Activated effector memory CD4-positive, alpha-beta T cell treated with anti-CD3 and anti-CD28 coated beads, Interleukin-2, amount 50 U/mL, for 16 hours (primary cell): ENCODE measurements around the gene GRK7.
"Not testable (repeated sequence)": the region's sequence is repeated elsewhere in the genome, so short reads cannot be mapped to it uniquely, and the experiment has no call there.

Experiments used
- DNase-seq: peaks from one replicate; pipeline ENCODE4 v3.0.0-alpha.2; 2020

Gene GRK7

DNA sequence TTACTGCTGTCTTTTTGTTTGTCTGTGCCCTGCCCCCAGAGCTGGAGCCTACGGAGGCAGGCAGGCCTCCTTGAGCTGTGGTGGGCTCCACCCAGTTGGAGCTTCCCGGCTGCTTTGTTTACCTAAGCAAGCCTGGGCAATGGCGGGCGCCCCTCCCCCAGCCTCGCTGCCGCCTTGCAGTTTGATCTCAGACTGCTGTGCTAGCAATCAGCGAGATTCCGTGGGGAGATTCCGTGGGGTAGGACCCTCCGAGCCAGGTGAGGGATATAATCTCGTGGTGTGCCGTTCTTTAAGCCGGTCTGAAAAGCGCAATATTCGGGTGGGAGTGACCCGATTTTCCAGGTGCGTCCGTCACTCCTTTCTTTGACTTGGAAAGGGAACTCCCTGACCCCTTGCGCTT lies 656 bp upstream of the GRK7 start:
- DNase-seq, result not testable (repeated sequence)

DNA sequence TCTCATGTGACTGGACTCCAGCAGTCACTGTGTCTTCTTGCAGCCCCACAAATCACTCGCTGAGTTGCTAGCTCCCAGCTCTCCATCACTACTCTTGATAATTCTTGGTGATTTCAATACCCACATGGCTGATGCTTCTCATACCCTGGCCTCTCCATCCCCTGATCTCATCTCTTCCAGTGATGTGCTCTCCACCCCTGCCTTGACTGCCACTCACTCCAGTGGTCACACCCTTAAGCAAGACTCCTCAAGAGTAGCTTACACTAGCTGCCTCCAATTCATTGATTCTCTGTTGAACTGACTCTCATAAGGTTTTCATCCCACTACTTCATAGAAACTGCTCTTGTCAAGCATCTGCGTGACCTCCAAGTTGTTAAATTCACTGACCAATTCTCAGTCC lies 837 bp downstream of the GRK7 start:
- DNase-seq, result no peak

DNA sequence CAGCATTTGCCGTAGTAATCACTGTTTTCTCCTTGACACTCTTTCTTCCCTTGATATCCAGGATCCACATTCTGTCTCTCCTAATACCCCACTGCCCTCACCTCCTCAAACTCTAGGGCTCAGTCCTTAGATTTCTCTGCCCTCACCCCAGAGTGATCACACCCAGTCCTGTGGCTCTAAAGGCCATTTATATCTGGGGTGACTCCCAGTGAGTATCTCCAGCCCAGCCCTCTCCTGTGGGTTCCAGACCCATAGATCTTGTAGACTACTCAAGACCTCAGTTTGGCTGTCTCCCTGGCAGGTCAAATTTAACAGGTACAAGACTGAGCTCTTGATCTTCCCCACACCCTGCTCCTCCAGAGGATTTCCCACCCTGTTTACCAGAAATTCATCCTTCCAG lies 1.3 kb downstream of the GRK7 start:
- no peak for DNase-seq

DNA sequence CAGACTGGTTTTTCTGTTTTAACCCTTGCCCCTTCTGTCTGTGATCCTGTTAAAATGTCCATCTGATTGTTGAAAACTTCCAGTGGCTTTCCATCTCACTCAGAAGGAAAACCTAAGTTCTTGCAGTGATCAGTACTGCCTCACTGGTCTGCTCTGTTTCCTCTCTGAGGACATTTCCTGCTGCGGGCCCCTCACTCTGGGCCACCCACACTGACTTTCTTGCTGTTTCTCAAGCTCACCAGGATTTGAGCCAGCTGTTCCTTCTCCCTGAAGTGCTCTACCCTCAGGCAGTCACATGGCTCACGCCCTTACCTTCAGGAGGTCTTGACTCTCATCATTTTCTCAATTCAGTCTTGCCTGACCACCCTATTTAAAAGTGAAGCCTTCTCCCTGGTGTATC lies 1.8 kb downstream of the GRK7 start:
- no peak for DNase-seq

DNA sequence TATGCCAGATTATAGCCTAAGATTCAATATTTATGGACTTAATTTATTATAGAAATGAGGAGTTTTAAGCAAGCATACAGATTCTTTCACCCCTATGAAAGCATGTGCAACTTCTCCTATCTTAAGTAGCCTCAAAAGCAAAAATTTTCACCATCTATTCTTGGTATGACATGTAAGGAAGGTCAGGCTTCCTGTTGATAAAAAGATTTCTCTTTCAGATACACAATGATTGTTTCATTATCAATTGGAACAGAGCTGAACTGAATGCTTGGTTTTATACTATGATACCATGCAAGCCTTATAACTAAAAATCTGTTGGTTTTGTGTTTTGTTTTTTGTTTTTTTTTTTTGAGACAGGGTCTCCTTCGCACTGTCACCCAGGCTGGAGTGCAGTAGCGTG lies 3.9 kb downstream of the GRK7 start:
- DNase-seq, result no peak

DNA sequence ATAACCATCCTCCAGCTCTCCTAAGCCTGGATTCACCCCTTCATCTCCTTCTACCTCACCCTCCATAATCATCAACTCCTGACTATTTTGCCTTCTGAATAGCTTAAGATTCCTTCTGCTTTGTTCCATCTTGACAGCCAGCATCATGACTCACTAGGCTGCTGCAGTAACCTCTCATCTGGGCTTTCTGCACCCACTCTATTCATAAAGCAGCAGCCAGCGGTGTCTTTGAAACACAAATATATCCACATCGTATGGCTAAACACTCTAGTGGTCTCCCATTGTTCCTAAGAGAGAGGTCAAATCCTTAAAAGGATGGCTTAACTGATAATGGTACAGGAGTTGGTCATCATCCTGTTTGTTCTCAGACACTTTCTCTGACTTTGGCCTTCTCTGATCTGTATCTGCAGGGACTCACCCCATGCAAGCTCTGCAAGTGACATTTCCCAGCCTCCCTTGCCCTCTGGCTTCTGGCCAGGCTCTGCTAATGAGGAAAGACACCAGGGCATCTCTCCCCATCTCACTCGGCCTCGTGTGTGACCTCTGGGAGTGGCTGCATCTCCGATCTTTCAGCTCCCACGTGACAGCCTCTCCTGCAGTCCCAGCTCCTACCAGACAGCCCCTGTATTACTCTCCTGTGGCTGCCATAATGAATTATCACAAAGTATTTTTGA lies 6.2 kb downstream of the GRK7 start:
- no peak for DNase-seq

DNA sequence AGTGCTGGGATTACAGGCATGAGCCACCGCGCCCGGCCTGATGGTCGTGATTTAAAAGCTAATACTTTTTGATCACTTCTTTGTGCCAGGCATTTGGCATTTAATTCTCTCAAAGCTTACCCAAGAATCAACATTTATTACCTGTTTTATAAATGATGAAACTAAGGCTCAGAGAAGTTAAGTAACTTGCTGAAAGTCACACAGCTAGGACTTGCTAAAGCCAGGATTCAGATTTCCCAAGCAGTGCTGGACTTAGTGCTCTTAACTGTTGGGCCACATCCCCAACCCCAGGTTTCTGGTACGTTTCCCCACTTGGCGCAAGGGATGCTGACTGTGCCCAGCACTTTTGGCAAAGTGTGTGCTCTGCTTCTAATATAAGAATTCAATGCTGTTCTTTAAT lies 10.5 kb downstream of the GRK7 start:
- no peak for DNase-seq

DNA sequence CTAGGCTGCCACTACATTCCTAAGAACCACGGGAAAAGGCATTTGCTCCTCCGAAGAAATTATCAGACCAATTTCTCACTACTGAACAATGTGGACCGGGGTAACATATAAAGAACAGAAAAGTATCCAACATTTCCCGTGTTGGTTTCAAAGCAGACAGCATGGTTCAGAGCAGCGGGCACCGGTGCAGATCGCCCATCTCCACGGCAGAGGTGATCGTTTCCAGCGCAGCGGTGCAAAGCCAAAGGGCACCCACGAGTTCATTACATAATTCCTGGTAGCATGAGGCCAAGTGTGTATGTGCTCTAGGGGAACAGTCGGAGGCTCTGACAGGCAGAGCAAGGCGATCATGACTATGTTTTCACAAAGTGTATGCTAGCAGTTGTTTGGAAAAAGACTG lies 13.2 kb downstream of the GRK7 start:
- no peak for DNase-seq

DNA sequence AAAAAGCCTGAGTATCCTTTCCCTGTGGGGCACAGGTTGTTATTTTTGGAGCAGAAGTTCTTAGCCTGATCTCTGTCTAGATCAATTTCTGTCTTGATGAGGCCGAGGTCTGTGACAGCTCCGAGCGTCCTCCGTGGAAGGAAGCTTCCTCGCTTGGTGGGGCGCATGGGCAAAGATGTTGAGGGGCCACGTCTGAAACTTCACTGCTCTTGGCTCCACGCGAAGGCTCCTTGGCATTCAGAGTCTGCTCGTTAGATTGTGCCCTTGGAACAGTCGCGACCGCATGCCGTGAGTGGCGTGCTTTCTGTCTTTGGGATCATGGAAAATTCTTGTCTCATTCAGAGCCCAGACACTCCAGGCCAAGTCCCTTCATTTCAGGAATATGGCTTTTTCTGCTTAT lies 13.7 kb downstream of the GRK7 start:
- no peak for DNase-seq

DNA sequence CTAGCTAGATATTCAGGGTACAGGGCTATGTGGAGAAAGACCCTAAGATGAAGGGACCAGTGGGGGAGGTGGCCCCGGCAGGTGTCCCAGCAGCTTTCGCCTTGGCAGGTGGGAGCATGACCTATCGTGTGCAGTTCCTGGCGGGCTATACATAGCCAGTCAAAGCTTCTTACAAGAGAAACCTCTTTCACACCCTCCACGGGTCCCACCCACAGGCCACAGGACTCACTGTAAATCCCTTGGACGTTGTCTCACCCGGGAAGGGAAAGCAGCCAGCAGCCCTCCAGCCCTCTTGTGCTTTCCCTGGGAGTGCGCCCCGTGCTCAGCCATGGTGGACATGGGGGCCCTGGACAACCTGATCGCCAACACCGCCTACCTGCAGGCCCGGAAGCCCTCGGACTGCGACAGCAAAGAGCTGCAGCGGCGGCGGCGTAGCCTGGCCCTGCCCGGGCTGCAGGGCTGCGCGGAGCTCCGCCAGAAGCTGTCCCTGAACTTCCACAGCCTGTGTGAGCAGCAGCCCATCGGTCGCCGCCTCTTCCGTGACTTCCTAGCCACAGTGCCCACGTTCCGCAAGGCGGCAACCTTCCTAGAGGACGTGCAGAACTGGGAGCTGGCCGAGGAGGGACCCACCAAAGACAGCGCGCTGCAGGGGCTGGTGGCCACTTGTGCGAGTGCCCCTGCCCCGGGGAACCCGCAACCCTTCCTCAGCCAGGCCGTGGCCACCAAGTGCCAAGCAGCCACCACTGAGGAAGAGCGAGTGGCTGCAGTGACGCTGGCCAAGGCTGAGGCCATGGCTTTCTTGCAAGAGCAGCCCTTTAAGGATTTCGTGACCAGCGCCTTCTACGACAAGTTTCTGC lies 15.0 kb downstream of the GRK7 start:
- DNase-seq, result no peak

DNA sequence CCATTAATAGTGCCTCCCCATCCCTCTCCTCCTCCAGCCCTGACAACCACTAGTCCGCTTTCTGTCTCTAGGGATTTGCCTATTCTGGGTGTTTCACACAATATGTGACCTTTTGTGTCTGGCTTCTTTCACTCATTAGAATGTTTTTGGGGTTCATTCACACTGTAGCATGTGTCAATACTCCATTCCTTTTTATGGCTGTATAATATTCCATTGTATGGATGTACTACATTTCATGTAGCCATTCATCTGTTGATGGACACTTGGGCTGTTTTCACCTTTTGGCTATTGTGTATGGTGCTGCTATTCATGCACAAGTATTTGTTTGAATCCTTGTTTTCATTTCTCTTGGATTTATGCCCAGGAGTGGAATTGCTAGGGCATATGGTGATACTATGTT lies 16.5 kb downstream of the GRK7 start:
- DNase-seq, result no peak

DNA sequence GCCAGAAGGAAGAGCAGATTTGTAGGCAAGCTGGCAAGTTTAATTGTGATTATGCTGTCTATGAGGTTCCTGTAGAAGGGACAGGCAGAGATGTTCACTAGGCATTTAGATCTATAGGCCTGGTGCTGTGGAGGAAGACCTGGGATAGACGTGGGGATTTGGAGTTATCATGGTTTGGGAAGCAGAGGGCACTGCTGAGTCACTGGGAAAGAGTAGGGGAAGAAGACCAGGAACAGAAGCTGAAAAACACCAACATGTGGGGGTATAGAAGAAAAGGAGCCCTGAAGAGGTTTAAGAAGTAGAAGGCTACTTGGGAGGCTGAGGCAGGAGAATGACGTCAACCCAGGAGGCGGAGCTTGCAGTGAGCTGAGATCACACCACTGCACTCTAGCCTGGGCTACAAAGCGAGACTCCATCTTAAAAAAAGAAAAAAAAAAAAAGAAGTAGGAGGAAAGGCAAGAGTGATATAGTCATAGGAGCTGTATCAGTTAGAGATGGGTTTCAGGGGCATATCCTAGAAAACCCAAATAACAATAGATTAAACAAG lies 19.3 kb downstream of the GRK7 start:
- DNase-seq, result no peak

DNA sequence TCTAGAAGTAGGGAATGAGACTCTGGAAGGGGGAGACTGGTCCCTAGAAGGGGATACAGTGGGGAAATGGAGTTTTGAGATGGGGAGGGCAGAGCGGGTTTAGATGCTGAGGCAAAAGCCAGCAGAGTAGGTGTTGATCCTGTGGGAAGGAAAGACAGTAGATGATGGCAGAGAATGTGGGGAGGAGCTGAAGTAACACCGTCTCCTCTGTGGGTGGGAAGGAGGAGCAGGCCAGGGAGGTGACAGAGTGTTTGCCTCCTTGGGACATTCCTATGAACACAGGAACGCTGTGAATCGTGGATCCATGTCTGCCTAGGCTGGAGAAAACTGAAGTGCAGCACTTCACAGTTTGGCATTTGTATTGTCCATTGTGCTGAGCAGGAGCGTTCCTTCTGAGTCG lies 20.4 kb downstream of the GRK7 start:
- no peak for DNase-seq

DNA sequence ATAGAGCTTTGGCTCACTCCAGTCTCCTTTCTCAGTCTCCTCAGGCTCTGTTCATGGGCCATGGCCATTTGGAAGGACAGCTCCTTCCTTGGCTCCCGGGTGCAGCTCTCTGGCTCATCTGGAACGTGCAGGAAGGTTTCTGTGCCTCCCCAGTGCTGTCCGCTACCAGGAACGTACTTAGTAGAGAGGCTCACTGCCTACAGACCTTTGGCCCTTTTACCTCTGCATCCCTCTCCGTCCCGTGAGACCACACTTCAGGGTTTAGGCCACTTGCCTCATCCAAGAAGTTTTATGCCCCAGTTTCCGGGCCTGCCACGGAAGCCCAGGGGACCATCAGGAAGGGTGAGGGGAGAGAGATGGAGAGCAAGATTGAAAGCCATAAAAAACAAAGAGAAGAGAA lies 20.9 kb downstream of the GRK7 start:
- DNase-seq, result no peak

DNA sequence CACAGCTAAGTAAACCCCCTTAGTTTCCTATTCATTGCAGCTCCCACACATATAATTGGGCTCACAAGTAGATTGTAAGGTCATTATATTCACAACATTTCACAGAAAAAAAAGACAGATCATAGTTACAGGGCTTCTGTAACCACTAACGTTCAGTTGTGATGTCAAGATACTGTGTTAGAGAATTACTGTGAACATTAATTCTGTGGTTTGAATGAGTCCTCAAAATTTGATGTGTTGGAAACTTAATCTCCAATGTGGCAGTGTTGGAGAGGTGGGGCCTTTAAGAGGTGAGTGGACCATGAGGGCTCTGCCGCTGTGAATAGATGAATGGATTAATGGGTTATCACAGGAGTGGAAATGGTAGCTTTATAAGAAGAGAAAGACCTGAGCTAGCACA lies 21.3 kb downstream of the GRK7 start:
- no peak for DNase-seq

DNA sequence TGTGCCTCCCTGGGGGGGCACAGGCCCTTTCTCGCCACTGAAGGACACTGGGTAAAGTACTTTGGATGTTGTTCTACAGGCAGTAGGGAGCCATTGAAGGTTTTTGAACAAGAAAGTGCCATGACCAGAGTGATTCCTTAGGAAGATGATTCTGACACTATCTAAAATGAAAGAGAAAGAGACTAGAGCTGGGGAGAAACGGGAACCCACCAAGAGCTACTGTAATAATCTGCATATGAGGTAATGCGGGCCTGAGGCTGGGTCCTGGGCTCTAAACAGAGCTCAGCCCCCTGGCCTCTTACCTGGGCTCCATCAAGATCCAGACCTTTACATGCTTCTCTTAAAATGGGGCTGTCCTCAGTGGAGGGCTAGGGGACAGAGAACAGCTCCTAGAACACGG lies 24.9 kb downstream of the GRK7 start:
- DNase-seq, result no peak

DNA sequence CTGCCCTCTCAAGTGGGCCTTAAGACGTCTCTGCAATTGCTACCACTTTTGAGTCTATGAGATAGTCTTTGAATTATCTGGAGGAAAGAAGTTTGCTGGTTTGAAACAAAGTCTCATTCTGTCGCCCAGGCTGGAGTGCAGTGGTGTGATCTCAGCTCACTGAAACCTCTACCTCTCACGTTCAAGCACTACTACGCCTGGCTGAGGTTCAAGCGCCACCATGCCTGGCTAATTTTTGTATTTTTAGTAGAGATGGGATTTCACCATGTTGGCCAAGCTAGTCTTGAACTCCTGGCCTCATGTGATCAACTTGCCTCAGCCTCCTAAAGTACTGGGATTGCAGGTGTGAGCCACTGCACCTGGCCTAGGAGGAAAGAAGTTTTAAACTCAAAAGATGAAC lies 25.5 kb downstream of the GRK7 start:
- not testable (repeated sequence) for DNase-seq

DNA sequence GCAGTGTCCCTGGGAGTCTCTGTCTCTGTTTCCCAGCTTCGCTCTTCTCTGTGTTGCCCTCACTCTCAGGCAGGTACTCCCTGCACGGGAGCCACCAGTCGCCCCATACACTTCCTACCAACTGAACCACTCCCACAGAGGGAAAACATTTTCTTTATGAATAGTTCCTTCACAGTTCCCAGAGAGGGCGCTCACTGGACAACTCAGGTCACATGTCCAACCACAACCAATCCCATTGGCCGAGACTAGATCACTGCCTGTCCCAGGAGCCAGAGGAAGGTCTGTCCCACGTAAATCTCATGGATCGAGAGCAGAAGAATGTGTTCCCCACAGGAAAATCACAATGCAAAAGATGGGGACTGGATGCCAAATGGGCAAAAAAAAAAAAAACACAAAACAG lies 26.1 kb downstream of the GRK7 start:
- DNase-seq, result no peak

DNA sequence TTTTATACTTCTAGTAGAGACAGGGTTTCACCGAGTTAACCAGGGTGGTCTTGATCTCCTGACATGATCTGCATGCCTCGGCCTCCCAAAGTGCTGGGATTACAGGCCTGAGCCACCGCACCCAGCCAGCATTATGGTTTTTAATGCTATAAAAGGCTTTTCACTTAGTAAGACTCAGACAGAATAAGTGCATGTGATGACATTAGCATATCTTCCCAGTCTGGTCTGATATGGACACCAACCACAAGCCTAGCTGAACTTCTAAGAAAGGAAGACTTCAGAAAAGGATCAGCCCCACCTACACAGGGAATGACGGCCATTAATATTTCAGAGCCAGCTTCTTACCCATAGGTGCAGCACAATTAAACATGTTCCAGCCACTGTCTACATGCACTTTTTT lies 27.0 kb downstream of the GRK7 start:
- no peak for DNase-seq

DNA sequence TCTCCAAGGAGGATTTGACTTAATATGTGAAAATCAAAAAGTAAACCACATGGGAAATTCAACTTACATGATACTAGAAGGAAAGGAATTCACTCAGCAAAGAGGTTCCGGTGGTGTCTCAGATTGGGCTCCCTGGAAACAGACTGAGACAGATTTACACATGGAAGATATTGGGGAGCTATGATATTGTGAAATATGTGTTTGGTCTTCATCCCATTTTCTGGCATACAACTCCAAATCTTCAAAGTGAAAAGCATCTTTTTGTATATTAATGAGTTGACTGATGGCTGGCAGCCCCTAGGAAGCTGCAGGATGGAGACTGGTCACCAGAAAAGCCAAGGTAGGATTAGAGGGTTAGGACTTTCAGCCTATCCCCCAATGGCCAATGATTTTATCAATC lies 29.3 kb downstream of the GRK7 start:
- no peak for DNase-seq

DNA sequence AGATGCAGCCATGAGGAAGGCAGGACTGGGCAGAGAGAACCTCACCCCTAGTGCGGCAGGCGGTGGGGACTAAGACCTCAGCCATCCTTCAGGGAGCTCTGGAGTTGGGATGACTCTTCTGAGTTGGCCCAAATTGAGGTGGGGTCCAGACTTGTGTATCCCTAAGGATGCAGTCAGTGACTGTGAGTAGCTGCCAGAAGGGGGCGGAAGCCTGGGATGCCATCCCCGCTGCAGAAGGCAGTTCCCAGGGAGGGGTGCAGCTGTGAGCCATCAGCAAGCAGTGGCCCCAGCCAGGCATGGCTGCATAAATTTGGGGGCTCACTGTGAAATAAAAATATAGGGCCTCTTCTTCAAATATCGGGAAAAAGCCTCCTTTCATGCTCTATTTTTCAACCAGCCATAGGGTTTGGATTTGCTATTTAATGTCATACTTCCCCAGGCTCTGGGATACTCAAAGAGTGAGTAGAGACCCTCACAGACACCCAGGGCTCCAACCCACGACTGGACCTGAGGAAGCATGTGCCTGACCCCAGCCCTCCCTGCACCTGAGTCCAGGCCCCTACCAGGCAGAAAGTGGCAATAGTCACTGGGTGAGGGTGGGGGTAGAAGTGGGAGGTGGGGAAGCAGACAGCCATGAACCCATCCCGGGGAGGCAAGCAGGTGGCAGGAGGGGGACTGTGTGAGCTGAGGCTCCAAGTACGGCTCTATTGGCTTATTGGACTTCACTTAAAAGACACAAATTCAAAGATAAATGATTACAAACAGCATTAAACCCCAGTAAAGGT lies 30.5 kb downstream of the GRK7 start:
- DNase-seq, result no peak

DNA sequence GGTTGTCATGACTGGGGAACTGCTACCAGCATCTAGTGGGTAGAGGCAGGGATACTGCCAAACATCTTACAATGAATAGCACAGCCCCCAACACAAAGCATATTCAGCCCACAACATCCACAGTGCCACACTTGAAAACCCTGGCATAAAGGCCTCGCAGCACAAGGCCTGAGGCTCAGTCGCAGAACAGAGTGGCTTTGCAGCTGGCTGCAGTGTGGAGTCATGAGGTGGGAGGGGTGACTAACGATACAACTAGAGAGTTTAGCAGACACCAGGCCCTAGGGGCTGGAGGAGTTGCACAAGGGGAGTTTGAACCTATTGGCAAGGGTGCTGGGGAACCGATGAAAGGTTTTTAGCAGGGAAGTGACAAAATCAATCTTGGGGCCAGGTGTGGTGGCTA lies 32.1 kb downstream of the GRK7 start:
- DNase-seq, result peak; percentile 64

DNA sequence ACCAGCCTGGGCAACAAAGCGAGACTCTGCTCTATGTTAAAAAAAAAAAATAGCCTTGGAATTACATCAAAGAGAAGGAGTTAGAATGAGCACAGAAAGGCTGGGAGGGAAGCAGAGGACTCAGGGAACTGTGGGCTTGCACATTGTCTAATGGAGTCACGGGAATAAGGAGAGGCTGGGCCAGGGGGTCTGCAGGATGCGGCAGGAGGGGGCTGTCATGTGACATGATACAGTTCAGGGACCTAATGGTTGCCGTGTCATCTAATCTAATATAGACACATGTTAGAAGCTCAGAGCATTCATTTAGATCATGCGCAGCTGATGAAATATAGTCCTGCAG lies 32.5 kb downstream of the GRK7 start:
- DNase-seq, result no peak
